ENCODE data around the gene SOX9. TPM values are rescaled to one million over a fixed set of nuclear protein-coding genes. Genes with fewer than 3 reads are reported as not detected.

The SOX9 gene
- total and polyA plus RNA-seq, 9 of the 15 experiments (the other 6 are each of a cell fraction or from before 2014, with no cell fraction given): 0.04 TPM; not detected in 8

DNA sequence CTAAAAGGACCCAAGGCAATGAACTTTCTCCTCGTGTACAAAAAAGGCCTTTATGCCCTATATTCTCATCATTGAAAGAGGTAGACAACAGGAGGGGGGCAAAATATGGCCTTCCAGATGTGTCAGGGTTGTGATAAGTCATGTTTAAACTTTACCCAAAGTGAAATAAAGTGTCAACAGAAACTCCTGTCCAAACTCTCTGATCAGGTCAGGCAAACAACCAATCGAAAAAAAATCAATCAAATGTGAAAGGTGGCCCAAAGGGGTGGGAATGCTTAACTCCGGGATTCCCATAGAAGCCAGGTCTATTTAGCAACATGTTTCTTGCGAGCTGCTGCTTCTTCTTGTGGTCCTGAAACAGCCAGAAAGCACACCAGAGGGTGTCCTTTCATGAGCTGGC is 49.5 kb upstream of the SOX9 start:
- POLR2A ChIA-PET: no interaction called here
- Histone ChIP-seq H3K79me2 (ENCODE audit: control insufficient read depth, insufficient read depth, low read length) (no peaks in the 10 kb centered on the region), H3K4me1 (replicated peaks in 1 of 2; ENCODE audit: control insufficient read depth in 2 of 2, insufficient read depth in 2 of 2, low read length in 2 of 2) (no peaks in the 10 kb centered on the region), H3K4me2 (ENCODE audit: insufficient read depth, low read length) (no peak overlapping the region), H3K27ac (ENCODE audit: extremely low read depth, low read depth, low read length) (no peak overlapping the region), H3K9me3 (replicated peaks; ENCODE audit: control insufficient read depth, insufficient read depth, low read depth, low read length) (no peaks in the 10 kb centered on the region), H3K27me3 (ENCODE audit: control insufficient read depth in 2 of 2, insufficient read depth in 2 of 2, low read length in 2 of 2) (no peaks in the 10 kb centered on the region), H3K9ac (ENCODE audit: insufficient read depth in 1 of 2, low read depth in 2 of 2, low read length in 2 of 2) (no peak overlapping the region), H3K36me3 (ENCODE audit: control insufficient read depth, insufficient read depth, low read length) (no peaks in the 10 kb centered on the region), H3K4me3 (no peak overlapping the region), H4K20me1 (replicated peaks; ENCODE audit: control insufficient read depth, insufficient read depth, low read length) (no peaks in the 10 kb centered on the region), H2AFZ (ENCODE audit: low read depth, low read length) (no peak overlapping the region), H3K9me1 (ENCODE audit: control insufficient read depth, insufficient read depth, low read length) (no peaks in the 10 kb centered on the region)
- in situ Hi-C loops (cut with MboI): no loop called here
- 0% methylated on average over 4 of the region's 4 CpGs for WGBS (ENCODE audit: insufficient coverage, low coverage, missing lambda C conversion rate)
- ATAC-seq (no peak), DNase-seq (ENCODE audit: extremely low read depth in 1 of 4, low spot score in 3 of 4) (no peak), FAIRE-seq (no peak)
- intact Hi-C loops (cut with micrococcal nuclease): no loop called here
- no peak for TF ChIP-seq ZNF354B (CRISPR knock-in tag; IDR thresholded peaks at IDR 0.05)
- no peak for TF ChIP-seq SMAD1 (IDR thresholded peaks at IDR 0.05; ENCODE audit: low read depth, low read length, partially characterized antibody)
- no peak for TF ChIP-seq KDM5B (IDR thresholded peaks at IDR 0.05; ENCODE audit: insufficient replicate concordance, low read depth, low read length)
- no peak for TF ChIP-seq ZNF444 (CRISPR knock-in tag; IDR thresholded peaks at IDR 0.05)
- TF ChIP-seq HNRNPLL (IDR thresholded peaks at IDR 0.05; ENCODE audit: low read depth, low read length, poor library complexity, severe bottlenecking): no peak
- TF ChIP-seq FOXK1 (CRISPR knock-in tag; IDR thresholded peaks at IDR 0.05; ENCODE audit: borderline replicate concordance): no peak
- TF ChIP-seq TRIM28 (IDR thresholded peaks at IDR 0.05): no peak
- TF ChIP-seq ZNF778 (CRISPR knock-in tag; IDR thresholded peaks at IDR 0.05): no peak
- TF ChIP-seq NR2F6 (CRISPR knock-in tag; IDR thresholded peaks at IDR 0.05): no peak
- no peak for TF ChIP-seq MIER1 (IDR thresholded peaks at IDR 0.05; ENCODE audit: low read depth)
- TF ChIP-seq ILF3 (IDR thresholded peaks at IDR 0.05; ENCODE audit: borderline replicate concordance): no peak
- TF ChIP-seq CBX5 (IDR thresholded peaks at IDR 0.05; ENCODE audit: borderline replicate concordance, low read depth): no peak
- no peak for TF ChIP-seq CAMTA2 (CRISPR knock-in tag; conservative IDR thresholded peaks at IDR 0.05)
- TF ChIP-seq, protein P1, sequence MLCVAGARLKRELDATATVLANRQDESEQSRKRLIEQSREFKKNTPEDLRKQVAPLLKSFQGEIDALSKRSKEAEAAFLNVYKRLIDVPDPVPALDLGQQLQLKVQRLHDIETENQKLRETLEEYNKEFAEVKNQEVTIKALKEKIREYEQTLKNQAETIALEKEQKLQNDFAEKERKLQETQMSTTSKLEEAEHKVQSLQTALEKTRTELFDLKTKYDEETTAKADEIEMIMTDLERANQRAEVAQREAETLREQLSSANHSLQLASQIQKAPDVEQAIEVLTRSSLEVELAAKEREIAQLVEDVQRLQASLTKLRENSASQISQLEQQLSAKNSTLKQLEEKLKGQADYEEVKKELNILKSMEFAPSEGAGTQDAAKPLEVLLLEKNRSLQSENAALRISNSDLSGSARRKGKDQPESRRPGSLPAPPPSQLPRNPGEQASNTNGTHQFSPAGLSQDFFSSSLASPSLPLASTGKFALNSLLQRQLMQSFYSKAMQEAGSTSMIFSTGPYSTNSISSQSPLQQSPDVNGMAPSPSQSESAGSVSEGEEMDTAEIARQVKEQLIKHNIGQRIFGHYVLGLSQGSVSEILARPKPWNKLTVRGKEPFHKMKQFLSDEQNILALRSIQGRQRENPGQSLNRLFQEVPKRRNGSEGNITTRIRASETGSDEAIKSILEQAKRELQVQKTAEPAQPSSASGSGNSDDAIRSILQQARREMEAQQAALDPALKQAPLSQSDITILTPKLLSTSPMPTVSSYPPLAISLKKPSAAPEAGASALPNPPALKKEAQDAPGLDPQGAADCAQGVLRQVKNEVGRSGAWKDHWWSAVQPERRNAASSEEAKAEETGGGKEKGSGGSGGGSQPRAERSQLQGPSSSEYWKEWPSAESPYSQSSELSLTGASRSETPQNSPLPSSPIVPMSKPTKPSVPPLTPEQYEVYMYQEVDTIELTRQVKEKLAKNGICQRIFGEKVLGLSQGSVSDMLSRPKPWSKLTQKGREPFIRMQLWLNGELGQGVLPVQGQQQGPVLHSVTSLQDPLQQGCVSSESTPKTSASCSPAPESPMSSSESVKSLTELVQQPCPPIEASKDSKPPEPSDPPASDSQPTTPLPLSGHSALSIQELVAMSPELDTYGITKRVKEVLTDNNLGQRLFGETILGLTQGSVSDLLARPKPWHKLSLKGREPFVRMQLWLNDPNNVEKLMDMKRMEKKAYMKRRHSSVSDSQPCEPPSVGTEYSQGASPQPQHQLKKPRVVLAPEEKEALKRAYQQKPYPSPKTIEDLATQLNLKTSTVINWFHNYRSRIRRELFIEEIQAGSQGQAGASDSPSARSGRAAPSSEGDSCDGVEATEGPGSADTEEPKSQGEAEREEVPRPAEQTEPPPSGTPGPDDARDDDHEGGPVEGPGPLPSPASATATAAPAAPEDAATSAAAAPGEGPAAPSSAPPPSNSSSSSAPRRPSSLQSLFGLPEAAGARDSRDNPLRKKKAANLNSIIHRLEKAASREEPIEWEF (CRISPR knock-in tag; IDR thresholded peaks at IDR 0.05): no peak
- no peak for TF ChIP-seq U2AF2 (optimal IDR thresholded peaks at IDR 0.05; ENCODE audit: low read depth, low read length)
- TF ChIP-seq ZKSCAN1 (IDR thresholded peaks at IDR 0.05; ENCODE audit: low read depth, low read length): no peak
- TF ChIP-seq ZNF143 (CRISPR knock-in tag; IDR thresholded peaks at IDR 0.05): no peak
- CTCF ChIA-PET (ENCODE audit: low intra/inter-chr PET ratio): no interaction called here
- BruUV-seq (replicated peaks): no TSS peak

All from K562 (cell line).